HT1080 (cell line): ENCODE data around the gene TOP3B. TPM values are rescaled to one million over a fixed set of nuclear protein-coding genes. Genes with fewer than 3 reads are reported as not detected.
"Not testable (repeated sequence)": the region's sequence is repeated elsewhere in the genome, so short reads cannot be mapped to it uniquely, and the experiment has no call there.

Experiments
- DNase-seq: peaks from one replicate; pipeline ENCODE4 v3.0.0-alpha.2; 2015; ENCODE audit warnings: low read depth
- total RNA-seq: library from RNA; depleted of rRNA; stranded (reverse); fragments of >200 nt; shearing (Covaris generic); gene quantifications from 2 replicates; pipeline ENCODE4 v1.2.3, GENCODE V29; 2014

Gene TOP3B
- total RNA-seq, 1 experiment from 2014 or later = 48.9 TPM

DNA sequence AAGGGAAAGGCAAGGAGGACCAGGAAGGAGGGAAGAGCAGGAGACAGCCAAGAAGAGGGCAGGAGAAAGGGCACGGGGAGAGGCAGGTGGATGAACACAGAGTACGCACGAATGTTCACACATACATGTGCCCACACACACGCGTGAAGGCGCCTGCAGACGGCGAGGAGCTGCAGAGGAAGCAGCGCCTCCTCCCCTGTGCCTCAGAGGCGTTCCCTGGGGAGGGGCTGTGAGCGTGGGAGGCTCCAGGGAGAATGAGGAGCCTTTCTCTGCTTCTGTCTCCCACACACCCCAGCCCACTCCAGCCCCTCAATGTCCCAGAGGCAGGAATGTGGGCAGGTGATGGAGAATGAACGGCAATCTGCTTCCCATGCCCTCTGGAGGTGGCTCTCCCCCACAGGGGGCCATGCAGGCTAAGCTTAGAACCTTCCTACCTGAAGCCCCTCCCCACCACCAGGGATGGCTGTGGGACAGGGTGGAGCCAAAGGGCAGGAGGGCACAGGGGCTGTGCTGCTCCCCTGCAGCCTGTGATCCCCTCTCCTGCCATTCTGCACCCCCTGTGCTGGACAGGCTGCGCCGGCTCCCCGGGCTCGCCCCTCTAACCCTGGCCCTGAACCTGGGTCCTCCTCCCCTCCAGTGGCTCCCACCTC, 55.3 kb downstream of the TOP3B start:
- no peak for DNase-seq

DNA sequence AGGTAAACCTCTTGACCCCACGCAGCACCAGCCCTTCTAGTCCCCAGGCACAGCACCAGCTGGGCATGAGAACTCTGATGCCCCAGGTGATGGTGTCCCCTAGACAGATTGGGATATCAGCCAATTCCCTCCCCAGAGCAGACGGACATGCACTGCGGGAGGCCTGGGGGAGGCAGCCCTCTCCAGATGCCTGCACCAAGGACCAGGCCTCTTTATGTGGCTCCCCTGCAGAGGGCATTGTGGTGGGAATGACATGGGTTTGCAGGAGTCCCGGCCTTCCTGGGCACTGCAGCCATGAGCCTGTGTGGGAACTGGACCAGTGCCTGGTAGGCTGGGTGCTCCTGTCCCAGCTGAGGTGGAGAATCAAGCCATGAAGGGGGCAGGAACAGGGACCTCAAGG, 55.9 kb downstream of the TOP3B start:
- no peak for DNase-seq

DNA sequence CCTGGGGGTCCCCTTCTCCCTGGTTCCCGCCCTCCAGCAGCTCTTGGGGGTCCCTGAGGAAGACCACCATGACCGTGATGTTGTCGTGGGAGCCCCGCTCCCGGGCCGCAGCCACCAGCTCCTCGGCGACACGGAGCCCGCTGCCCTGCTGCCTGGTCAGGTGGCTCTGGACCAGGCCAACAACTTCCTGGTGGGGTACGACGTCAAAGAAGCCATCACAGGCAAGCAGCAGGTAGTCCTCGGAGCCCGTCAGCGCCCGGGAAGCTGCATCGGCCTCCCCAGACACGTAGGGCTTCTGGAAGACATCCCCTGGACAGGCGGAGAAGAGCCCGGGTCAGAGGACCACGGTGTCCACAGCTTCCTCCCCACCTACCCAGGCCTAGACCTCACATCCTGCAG, 59.4 kb downstream of the TOP3B start:
- no peak for DNase-seq

DNA sequence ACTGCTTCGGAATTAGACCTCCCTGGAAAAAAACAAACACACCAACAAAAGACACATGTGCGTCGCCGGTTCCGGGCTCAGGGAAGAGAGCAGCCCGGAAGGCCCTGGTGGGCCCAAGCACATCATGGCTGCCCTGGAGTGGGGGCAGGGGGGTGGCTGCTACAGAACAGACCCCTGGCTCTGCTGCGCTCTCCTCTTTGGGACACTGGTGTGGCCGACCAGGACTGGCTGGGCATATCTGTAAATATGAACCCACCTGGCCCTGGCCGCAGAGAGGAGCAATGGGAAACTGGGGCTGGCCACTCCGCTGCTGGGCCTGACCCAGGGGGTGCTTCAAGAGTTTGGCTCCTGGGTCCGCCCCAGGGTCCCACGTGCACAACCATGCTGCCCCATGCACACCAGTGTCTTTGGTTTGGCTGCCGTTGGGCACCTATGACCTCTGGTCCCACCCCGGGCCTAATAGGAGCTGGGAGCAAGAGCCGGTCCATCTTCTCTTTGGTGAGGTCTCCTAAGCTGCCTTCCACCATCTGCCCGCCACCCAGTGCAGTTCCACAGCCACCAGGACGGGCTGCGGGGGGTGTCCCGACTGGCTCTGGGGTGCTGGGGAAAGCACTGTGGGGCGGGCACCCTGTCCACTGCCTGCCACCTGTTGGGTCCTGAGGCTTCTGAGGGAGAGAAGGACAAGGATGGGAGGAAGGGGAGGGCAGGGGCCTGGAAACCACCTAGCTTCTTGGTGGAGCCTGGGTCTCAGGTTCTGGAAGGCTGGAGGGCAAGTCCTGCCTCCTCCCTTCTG, 60.0 kb downstream of the TOP3B start:
- DNase-seq = no peak

DNA sequence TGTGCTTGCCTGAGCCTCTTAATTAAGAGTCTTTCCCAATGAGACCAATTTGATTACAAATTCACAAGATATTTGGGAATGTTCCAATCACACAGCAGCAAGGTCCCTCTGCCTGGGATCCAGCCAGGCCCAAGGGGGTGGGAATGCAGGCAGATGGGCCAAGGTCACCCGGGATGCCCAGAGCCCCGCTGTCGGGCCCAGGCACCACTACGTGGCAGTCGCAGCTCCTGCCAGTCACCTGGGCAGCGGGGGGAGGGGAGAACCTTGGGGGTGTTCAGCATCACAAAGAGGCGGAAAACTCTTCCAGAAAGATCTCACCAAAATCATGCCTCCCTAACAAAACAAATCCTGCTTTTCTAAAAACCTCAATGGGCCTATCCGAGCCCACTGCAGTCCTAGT, 60.9 kb downstream of the TOP3B start:
- no peak for DNase-seq

DNA sequence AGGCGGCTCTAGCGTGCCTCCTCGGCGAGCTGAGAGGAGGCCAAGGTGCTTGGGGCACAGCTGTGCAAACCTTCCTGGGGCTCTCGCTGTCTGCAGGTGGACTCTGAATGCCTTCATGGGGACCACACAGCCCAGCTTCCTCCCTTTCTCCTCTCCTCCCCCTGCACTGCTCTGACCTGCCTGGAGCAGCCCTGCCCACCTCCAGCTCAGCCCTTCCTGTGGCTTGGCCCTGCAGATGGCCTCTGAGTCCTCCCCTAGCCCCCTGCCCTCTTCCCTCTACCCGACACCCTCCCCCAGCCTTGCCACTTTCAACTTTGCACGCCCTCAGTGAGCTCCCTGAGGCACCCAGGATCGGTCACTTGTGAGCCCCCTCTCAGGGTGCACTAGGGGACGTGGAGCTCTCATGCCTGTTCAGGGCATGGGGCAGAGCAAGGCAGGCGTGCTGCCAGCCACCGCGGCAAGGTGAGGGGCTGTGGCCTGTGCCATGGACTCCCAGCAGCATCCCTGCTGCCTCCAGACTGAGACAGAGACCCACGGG, 61.3 kb downstream of the TOP3B start:
- DNase-seq = no peak

DNA sequence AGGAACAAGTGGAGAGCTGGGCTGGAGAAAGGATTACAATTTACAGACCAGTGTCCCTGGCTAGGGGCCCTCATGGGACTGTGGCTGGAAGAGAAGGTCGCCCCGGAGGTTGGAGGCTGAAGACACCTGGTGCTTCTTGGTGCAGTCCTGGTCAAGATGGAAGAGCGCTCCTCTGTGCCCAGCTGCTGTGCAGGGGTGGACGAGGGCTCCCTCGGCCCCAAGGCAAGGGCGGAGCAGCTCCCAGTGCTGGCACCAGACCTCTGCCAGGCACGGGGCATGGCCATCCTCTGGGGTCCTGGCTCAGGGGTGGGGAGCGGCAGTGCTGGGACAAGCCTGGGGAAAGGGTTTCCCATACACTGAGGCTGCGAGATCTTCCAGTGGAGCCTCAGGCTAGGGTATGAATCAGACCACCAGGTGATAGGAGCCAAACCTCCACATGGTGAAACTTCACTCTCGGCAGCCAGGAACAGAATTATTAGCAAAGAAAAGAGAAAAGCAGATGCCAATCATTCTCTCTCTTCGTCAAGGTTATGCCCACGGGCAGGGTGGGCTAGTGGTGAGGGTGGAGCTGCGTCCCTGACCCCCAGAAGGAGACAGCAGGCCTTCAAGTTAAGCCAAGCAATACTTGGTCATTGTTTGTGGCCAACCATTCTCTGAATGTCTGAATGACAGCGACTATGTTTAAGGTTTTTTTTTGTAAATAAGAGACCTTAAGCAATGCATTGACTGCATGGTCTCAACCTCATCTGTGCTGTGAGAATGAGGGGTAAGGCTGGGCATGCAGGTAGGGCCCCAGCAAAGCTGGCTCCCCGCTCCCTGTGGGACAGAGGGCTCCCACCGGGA, 62.0 kb downstream of the TOP3B start:
- DNase-seq = no peak

DNA sequence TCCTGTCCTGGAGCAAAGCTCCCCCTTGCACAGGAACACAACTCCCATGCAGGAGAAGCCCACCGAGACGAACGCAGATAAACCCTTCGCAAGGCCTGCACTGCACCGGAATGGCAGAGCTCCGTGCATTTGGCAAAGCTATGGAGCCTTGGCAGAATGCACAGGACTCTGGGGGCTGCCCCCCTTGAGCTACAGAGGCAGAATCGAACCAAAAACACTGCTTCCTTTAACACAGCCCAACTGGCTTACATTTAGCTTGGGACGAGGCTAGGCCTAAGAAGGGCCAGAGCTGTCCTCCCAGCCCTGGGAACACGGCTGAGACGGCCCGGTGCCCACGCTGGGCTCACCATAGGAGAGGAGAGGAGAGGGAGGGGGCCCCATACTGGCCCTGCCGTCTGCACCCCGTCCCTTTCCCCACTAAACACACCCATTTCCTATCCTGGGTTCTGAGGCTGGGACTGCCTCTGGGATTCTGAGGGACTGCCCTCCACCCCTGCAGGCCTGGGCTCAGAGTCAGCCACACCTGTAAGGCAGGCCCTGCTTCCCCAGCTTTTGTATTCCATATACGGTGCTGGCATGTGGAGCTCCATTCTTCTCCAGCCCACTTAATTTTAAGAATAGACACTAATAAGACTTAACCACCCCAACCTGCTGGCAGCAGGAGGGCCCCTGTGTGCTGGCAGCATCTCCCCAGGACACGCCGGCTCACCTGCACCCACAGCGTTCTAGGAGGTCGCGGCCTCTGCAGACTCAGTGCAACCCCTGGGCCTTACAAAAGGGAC, 62.9 kb downstream of the TOP3B start:
- DNase-seq = no peak

DNA sequence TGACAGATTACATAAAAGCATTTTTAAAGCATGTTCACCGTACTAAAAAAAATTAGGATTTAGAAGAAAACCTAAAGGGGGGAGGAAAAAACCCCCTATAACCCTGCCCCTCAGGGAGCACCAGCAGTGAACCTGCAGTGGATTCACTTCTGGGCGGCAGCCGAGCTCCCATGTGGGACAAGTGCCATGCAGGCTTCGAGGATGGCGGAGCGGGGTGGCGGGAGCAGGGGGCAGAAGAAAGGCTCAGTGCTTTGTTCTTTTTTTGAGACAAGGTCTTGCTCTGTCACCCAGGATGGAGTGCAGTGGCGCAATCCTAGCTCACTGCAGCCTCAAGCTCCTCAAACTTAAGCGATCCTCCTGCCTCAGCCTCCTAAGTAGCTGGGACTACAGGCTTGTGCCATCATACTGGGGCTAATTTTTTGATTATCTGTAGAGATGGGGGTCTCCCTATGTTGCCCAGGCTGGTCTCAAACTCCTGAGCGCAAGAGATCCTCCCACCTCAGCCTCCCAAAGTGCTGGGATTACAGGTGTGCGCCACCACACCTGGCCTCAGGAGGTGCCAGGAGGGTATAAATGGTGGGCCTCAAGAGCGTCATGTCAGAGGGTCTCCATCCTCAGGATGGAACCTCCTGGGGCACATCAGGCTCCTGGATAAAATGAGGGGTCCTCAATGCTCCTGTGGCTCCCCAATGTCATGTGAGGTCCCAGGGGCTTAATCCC, 64.0 kb downstream of the TOP3B start:
- DNase-seq = no peak

DNA sequence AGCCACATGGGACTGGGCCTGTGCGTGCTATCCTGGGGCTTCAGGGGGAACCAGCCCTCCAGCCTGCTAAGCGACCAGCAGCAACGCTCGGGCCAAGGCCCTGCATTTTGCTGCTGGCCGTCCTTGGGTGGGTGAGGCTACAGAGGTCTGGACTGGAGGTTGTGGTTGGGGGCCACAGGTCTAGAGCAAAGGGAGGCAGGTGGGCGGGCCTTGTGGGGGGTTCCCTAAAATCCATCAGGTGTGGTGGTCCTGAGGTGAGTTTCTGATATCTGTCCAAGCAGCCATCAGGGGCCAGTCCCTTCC, 64.7 kb downstream of the TOP3B start:
- no peak for DNase-seq

DNA sequence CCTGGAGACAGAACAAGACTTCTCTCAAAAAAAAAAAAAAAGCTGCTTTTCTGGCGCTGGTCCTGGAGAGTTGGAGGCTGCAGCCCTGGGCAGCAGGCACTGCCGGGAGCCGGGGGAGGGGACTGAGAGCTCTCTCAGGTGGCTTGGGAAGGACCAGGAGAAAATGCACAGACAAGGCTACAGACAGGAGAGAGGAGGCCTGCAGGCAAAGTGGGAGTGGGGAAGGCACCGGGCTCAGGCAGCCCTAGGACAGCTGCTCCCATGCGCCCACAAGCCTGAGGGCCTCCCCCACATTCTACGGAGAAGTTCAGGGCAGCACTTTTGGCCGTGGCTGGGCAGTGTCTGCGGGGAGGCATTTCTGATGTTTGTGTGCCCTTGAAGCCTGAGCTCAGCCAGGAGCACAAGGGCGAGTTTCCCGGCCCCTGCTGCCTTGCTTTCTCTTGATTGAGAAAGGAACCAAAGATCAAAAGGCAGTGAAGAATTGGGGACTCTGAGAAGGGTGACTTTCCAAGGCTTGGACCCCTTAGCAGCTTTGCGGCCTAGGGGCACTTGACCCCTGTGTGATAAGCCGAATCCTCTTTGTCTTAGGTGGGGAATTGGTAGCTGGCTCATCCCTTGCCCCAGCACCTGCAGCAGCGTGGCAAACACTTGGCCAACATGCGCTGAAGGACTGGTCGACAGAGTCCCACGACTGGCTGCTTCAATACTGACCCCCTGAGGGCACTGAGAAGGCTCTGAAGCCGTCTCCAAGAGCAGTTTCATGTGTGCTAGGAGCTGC, 65.2 kb downstream of the TOP3B start:
- no peak for DNase-seq

DNA sequence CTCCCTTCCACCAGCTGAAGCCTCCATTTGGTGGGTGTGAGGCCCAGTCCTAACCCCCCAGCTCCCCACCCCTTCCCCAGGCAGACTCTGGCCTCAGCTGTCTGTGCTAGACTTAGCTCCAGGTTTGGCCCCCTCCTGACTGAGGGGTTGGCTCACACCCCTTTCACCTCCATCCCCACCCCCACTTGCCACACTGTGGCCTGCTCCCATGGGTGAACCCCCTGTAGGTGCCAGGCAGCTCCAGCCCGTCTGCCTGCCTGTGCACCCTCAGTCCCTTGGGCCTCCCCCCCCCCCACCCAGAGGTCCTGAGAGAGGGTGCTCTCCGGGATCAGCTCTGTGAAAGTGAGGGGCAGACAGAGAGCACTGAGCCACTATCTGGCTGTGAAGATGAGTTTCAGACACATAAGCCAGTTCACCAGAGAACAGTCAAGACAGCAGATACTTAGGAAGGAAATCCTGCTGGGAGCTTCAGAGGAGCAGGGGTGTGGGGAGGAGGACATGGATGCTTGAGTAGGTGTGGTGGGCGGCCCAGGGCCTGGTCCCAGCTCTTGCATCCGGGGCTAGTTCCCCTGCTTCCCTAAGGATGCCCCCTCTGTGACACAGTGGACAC, 66.2 kb downstream of the TOP3B start:
- DNase-seq = no peak

DNA sequence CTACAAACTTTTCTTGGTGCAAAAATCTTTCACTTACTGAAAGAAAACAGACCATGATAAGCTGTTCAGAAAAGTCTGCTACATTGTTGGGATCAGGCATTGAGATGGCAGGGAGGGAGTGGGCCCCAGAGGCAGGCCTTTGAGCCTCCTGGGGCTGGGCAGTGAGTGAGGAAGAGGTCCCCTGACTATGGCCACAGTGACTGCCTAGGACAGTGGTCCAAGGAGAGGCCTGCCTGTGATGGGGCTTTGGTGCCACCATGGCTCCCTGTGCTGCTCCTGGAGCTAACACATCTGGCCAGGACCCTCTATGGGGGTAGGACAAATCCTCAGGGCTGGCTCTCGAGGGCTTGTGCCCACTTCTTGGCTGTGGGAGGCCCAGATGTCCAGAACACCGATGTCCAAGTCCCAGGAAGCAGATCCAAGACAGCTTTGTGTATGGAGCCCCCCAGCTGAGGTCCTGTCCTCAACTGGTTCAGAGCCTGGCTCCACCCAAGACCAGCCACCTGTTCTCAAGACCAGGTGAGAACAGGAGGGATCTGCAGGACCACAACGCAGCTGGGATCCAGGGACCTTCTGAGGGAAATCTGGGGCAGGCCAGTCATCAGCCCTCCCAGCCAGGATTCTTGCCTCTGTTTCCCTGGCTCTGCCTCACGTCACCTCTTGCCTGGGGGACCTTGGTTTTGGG, 66.8 kb downstream of the TOP3B start:
- no peak for DNase-seq

DNA sequence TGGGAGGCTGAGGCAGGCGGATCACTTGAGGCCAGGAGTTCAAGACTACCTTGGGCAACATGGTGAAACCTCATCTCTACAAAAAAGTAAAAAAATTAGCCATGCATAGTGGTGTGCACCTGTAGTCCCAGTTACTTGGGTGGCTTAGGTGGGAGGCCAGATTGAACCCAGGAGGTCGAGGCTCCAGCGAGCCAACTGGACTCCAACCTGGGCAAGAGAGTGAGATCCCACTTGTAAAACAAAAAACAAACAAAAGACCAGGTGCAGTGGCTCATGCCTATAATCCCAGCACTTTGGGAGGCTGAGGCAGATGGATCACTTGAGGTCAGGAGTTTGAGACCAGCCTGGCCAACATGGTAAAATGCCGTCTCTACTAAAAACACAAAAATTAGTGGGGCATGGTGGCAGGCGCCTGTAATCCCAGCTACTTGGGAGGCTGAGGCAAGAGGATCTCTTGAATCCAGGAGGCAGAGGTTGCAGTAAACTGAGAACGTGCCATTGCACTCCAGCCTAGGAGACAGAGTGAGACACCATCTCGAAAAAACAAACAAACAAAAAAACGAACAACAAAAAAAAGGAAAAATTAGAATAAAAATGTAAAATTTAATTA, 68.4 kb downstream of the TOP3B start:
- not testable (repeated sequence) for DNase-seq

DNA sequence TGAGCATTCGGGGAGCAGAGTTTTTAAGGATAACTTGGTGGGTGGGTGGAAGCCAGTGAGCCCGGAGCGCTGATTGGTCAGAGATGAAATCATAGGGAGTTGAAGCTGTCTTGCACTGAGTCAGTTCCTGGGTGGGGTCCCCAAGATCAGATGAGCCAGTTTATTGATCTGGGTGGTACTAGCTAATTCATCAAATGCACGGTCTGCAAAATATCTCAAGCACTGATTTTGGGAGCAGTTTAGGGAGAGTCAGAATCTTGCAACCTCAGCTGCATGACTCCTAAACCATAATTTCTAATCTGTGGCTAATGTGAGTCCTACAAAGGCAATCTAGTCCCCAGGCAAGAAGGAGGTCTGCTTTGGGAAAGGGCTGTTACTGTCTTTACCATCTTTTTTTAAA, 72.2 kb downstream of the TOP3B start:
- DNase-seq = not testable (repeated sequence)

DNA sequence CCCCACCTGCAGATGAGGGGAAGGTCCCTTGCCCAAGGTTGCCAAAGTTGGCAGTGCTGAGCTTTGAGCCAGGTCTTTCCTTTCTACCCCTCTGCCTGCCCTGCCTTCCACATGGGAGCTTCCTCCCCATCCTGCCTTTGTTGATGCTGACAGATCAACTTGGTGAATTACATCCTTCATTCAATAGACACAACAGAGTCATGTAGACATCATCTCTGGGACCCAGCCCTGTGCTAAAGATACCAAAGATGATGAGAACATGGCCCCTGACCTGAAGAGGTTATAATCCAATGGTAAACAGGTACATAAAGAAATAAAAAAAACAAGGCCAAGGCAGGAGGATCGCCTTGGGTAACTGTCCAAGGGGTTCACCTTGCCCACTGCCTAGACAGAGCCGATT, 72.7 kb downstream of the TOP3B start:
- no peak for DNase-seq

DNA sequence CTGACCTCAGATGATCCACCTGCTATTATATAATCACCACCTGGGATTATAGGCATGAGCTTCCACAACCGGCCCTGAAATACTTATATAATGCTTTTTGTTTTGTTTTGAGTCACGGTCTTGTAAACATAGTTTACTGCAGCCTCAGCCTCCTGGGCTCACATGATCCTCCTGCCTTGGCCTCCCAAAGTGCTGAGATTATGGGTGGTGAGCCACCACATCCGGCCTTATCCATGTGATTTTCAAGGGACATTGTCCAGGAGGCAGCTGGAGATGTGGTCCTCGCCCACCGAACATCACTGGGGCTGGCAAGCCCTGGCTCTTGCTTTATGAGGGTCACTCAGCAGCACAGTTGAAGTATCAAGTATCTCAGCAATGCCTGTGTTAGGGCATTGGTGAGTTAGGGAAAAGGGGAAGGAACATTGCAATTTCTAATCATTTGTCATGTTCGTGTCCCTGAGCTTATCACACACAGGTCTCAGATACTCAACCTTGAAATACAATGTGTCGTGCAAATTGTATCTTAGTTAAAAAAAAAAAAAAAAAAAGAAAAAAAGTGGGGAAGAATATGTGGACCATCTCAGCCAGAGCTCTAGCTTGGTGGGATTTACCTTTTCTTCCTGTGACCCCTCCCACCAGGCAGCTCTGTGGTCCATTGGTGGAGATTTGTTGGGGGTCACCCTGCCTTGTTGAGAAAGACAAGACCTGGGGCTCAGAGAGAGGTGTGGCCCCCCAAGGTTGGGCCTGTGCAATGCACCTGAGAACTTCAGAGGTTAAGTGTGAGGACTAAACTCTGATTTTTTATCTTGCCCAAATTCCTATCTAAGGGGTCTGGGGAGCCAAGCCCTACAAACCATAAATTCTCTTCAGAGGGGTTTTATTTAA, 74.7 kb downstream of the TOP3B start:
- DNase-seq = no peak
